Measurements from ENCODE around the gene KCNQ5.
"Not testable (repeated sequence)": the region's sequence is repeated elsewhere in the genome, so short reads cannot be mapped to it uniquely, and the experiment has no call there.

The KCNQ5 gene

DNA sequence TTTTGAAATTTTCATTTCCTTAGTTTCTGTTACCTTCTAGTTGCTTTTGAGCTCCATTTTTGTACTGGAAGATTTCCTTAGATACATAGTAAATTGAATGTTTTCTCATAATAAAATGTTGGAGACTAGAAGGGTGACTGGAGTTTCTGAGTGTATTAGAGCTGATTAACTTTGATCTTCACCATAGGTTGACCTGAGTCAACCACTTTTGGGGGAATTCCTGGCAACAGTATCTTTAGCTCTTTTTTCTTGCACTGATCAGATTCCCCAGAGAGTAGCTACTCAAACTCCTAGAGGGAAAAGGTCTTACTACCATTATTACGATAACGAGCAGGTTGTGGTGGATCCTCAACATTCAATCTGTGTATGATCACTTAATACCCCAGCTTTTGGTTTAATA, 530.7 kb downstream of the KCNQ5 start:
- no peak for DNase-seq

DNA sequence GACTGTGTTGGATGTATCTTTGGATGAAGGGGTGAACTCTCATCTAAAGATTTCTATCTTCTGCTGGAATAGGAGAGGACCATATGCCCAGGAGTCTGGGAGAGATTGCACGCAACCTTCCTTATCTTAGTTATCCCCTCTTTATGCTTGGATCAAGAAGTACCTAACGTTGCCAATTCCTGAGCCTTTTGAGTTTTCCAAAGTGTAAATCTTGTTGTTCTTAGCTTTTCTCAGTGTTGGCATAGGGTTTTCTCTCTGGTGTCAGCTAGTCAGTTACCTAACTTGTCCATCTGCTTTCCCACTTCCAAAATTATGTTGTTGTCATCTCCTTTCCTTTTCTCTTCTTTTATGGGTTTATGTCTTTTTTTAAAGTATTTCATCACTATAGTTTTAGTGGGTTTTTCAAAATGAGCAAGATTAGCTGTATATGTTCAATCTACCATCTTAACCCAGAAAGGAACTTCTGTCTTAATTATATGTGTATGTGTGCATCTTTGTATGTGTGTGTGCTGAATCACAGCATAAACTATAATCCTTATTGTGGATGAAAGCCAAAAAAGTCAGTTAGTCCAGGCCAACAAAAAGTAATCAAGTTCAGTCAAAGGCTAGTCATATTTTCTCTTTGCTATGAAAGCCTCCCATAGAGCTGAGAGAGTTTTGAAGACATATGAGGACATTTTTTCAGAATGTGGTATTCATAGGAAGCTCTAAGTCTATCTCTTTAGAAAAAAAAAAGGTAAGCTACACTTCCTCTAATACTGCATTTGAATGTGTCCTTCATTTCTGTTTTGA, 531.3 kb downstream of the KCNQ5 start:
- DNase-seq = no peak

DNA sequence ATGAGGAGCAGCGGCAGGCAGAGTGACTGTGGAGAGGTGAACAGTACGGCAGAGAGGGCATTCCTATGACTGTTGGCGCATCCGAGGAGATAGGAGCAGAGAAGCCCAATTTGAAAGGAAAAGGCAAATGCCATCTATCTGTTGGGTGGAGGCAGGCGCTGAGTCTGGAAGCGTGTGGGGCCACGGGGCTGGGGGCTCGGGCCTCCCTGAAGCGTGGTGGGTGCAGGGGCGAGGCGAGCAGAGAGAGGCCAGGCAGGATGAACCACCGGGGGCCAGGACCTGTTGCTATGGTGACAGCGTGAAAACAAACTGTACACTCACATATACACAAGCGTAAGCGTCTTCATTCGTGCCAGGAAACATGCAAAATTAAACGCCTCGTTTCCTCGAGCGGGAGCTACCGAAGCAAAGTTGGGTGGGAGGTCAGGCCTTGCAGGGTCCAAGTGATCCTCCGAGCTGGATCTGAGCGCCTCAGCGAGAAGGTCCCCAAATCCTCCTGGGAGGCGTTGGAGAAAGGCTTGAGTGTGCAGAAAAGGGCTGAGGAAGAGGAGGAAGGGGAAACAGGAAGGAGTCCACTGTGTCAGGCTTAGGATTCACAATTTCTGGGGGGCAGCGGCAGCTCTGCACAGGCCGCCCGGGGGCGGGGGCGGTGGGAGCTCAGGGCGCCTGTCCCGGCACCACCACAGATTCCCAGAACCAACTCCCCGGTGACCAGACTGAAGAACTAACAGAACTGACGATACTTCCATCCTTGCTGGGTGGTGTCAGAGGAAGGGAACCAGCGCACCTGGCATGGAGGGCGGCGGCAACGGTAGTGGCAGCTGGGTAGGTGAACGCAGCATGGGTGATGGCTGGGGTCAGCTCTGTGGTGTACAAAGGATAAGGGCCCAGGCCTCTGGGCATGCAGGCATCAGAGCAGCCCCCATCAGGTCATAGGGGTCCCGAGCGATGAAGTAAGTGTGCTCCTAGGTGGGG, 535.2 kb downstream of the KCNQ5 start:
- DNase-seq = no peak

- no peak for DNase-seq
Measured at GRCh38 chr6:73157870-73158269, 536.0 kb downstream of the KCNQ5 start.

DNA sequence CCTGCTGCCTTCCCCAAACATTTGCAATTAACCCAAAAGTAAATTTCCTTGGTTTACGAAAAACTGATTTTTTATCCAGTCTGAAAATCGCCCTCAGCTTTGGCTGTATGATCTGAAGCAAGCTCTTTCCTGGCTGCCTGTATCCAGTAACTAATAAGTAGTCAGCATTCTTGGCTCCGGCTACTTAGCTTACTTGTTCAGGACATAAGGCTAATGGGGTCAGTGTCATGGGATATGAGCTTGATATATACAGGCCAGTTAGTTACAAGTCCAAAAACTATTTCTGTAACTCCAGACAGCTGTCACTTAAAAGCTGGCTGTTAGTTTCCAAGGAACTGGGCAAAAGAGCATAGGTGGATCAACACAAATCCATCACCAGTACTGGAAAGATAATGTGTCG, 547.2 kb downstream of the KCNQ5 start:
- no peak for DNase-seq

GRCh38 chr6:73169633-73170032, 547.8 kb downstream of the KCNQ5 start:
- no peak for DNase-seq

DNA sequence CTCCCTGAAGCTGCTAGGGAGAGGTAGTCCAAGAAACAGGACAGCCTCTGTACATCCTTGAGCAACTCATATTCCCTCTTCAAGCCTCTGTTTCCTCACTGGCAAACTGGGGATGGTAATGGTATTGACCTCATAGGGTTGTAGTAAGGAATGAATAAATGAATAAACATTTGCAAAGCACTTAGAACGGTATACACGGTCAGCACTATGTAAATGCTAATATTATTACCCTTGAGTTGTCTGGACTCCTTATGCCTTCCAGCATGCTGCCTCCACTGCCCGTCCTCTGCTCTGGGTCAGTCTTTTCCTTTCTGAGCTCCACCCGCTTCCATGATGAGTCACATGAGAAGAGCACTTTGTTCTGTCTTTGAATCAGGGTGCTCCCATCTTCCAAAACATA, 552.8 kb downstream of the KCNQ5 start:
- DNase-seq = no peak

- DNase-seq = no peak
Measured at GRCh38 chr6:73176057-73176456, 554.2 kb downstream of the KCNQ5 start.

DNA sequence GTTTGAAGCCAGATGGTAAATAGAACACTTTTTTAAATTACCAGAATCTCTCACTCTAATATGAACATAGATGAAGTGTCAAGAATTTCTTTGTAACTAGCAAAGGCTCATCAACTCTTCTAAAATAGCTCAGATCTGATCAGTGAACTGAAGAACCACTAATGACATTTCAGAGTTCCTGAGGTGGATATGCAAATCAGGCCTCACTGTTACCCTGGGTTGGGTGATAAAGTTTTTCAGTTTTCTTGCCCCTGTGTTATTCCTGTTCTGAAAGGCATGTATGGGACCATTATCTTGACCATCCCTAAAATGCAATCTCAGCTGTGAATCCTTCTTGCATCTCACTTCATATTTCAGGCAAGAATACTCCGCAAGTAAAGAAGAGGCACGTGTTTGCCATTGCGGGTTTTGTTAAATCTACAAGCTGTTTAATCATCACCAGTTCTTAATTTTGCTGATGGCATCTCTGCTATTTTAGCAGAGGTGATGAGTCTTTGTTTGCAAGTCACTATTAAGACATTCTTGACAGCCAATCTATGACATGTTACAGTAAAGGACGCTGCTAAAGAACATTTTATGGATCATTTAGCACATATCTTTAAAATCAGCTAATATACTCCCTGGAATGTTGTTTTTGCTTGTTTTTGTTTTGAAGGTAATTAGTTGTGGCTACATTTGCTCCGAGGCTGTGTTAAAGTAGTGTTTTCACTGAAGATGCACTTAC, 555.5 kb downstream of the KCNQ5 start:
- DNase-seq = no peak

GRCh38 chr6:73180076-73180738, 558.3 kb downstream of the KCNQ5 start:
- no peak for DNase-seq

GRCh38 chr6:73180763-73181619, 559.1 kb downstream of the KCNQ5 start:
- peak; percentile 42 for DNase-seq

GRCh38 chr6:73182021-73182607, 560.2 kb downstream of the KCNQ5 start:
- DNase-seq = no peak

- DNase-seq = not testable (repeated sequence)
Measured at GRCh38 chr6:73193302-73193701, 571.4 kb downstream of the KCNQ5 start.

- no peak for DNase-seq
Measured at GRCh38 chr6:73194744-73195143, 572.9 kb downstream of the KCNQ5 start.

- no peak for DNase-seq
Measured at GRCh38 chr6:73200247-73200646, 578.4 kb downstream of the KCNQ5 start.

DNA sequence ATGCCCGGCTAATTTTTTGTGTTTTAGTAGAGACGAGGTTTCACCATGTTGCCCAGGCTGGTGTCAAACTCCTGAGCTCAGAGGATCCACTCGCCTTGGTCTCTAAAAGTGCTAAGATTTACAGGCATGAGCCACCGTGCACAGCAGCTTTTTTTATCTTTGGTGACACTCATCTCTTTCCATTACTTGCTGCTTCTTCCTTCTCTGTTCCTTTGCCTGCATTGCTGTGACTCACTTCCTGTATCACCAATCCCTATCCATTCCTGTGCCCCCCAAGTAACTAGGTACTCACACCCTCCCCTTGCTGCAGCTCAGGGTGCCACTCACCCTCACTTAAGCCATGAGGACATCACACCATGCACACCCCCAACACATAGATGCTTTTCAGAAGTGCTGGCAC, 578.9 kb downstream of the KCNQ5 start:
- DNase-seq = no peak

- DNase-seq = no peak
Measured at GRCh38 chr6:73203098-73203497, 581.2 kb downstream of the KCNQ5 start.

GRCh38 chr6:73204252-73204651, 582.4 kb downstream of the KCNQ5 start:
- DNase-seq = no peak

DNA sequence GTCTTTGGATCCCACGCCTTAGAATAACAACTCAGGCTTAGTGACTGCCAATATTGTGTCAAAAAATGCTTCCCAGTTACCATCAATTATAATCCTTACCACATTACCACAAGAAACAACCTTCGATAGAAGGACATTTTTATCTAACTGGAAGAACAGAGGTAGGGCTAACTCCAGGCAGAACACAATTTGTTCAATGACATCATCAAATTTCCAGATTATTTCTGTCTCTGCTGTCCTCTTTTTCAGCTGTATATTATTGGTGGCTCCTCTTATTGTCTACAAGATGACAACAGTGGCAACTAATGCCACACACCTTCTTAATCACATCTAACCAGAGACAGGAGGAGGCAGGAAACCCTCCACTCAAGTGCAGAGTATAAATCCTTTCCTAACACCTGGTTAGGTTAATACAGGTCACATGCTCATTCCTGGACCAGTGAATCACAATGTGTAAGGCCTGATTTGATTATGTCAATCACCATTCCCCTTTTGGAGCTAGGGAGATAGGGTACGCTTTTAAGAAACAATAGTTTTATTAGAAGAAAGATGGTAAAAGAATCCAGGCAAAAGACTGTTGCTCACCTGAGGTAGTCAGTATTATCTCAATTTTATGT, 585.5 kb downstream of the KCNQ5 start:
- DNase-seq = no peak

DNA sequence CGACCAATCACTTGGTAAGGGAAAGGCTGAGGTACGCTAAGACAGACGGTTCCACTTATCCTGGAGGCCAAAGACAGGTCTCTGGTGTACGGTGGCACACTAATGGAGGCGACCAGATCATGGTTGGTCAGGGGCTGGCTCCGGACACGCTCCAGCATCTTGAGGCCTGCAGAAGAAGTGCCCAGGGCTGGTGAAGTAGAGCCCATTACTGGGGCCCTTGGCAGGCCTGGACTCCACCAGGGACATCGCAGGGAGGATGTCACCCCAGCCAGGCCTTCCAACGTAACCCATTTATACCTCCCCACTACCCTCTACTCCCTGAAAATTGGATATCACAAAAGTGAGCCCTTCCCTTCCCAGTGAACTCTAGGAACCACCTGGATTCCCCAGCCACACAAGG, 587.3 kb downstream of the KCNQ5 start:
- DNase-seq = no peak

- no peak for DNase-seq
Measured at GRCh38 chr6:73216859-73217258, 595.0 kb downstream of the KCNQ5 start.
